Measurements from ENCODE around the gene PDIA6.

Gene PDIA6

GRCh38 chr2:10812362-10813162 is at the start of gene PDIA6:
TSS of gene PDIA6 (minus strand) at chr2:10812785. CDS start at chr2:10812696, 89 bp downstream.
- peak within 1 kb of the TSS; percentile 86 for H3K27ac Mint-ChIP-seq
- DNase-seq (ENCODE audit: low spot score in 2 of 2), result peak; percentile 97 to 99
- peaks cover 48% of the 10 kb centered on the region for H3K36me3 Mint-ChIP-seq

GRCh38 chr2:10862330-10862729 is 49.7 kb upstream of the PDIA6 start:
- H3K36me3 Mint-ChIP-seq, result no peaks in the 10 kb centered on the region
- DNase-seq (ENCODE audit: low spot score in 2 of 2), result no peak
- ATAC-seq, result no peak
- H3K27ac Mint-ChIP-seq, result no peak overlapping the region
- H3K4me1 Mint-ChIP-seq, result peaks cover 52% of the 10 kb centered on the region
- no peaks in the 10 kb centered on the region for H3K9me3 Mint-ChIP-seq
- H3K4me3 Mint-ChIP-seq, result no peak overlapping the region

More at GRCh38 chr2:10812362-10813162, at the start of gene PDIA6:
- Mint-ChIP-seq H3K4me1 (peaks cover 29% of the 10 kb centered on the region), H3K4me3 (peak within 1 kb of the TSS; percentile 82), H3K9me3 (no peaks in the 10 kb centered on the region)
- peak; percentile 93 for ATAC-seq

- Mint-ChIP-seq H3K27ac (no peak overlapping the region), H3K4me3 (no peak overlapping the region), H3K9me3 (no peaks in the 10 kb centered on the region), H3K4me1 (peaks cover 52% of the 10 kb centered on the region), H3K36me3 (no peaks in the 10 kb centered on the region)
- ATAC-seq, result no peak
- no peak for DNase-seq (ENCODE audit: low spot score in 2 of 2)
Measured at GRCh38 chr2:10861765-10862164, 49.2 kb upstream of the PDIA6 start.

- Mint-ChIP-seq H3K27ac (no peak overlapping the region), H3K36me3 (no peaks in the 10 kb centered on the region), H3K4me1 (peaks cover 52% of the 10 kb centered on the region), H3K4me3 (no peak overlapping the region), H3K9me3 (no peaks in the 10 kb centered on the region)
- ATAC-seq (no peak), DNase-seq (ENCODE audit: low spot score in 2 of 2) (no peak)
Measured at GRCh38 chr2:10860814-10861325, 48.3 kb upstream of the PDIA6 start.

GRCh38 chr2:10860081-10860813 is 47.7 kb upstream of the PDIA6 start:
- no peak for DNase-seq (ENCODE audit: low spot score in 2 of 2)
- Mint-ChIP-seq H3K4me1 (peaks cover 49% of the 10 kb centered on the region), H3K36me3 (no peaks in the 10 kb centered on the region), H3K4me3 (no peak overlapping the region), H3K9me3 (no peaks in the 10 kb centered on the region), H3K27ac (no peak overlapping the region)
- no peak for ATAC-seq

GRCh38 chr2:10859278-10859677 is 46.7 kb upstream of the PDIA6 start:
- no peak for ATAC-seq
- H3K36me3 Mint-ChIP-seq, result no peaks in the 10 kb centered on the region
- H3K4me3 Mint-ChIP-seq, result no peak overlapping the region
- no peaks in the 10 kb centered on the region for H3K9me3 Mint-ChIP-seq
- peaks cover 39% of the 10 kb centered on the region for H3K4me1 Mint-ChIP-seq
- no peak overlapping the region for H3K27ac Mint-ChIP-seq
- DNase-seq (ENCODE audit: low spot score in 2 of 2), result no peak

- Mint-ChIP-seq H3K36me3 (no peaks in the 10 kb centered on the region), H3K4me1 (no peaks in the 10 kb centered on the region), H3K9me3 (no peaks in the 10 kb centered on the region), H3K27ac (no peak overlapping the region), H3K4me3 (no peak overlapping the region)
- DNase-seq (ENCODE audit: low spot score in 2 of 2) (no peak), ATAC-seq (no peak)
Measured at GRCh38 chr2:10848541-10848940, 36.0 kb upstream of the PDIA6 start.

GRCh38 chr2:10847008-10847407 is 34.4 kb upstream of the PDIA6 start:
- no peak overlapping the region for H3K4me3 Mint-ChIP-seq
- no peak for DNase-seq (ENCODE audit: low spot score in 2 of 2)
- ATAC-seq, result no peak
- no peaks in the 10 kb centered on the region for H3K4me1 Mint-ChIP-seq
- no peaks in the 10 kb centered on the region for H3K36me3 Mint-ChIP-seq
- no peak overlapping the region for H3K27ac Mint-ChIP-seq
- peaks cover 1% of the 10 kb centered on the region for H3K9me3 Mint-ChIP-seq

- no peak for DNase-seq (ENCODE audit: low spot score in 2 of 2)
- no peak for ATAC-seq
- no peak overlapping the region for H3K27ac Mint-ChIP-seq
- H3K4me3 Mint-ChIP-seq, result no peak overlapping the region
- H3K36me3 Mint-ChIP-seq, result no peaks in the 10 kb centered on the region
- H3K4me1 Mint-ChIP-seq, result no peaks in the 10 kb centered on the region
- H3K9me3 Mint-ChIP-seq, result peaks cover 6% of the 10 kb centered on the region
Measured at GRCh38 chr2:10846110-10846861, 33.7 kb upstream of the PDIA6 start.

- Mint-ChIP-seq H3K4me1 (no peaks in the 10 kb centered on the region), H3K36me3 (no peaks in the 10 kb centered on the region), H3K27ac (no peak overlapping the region), H3K9me3 (peaks cover 11% of the 10 kb centered on the region), H3K4me3 (no peak overlapping the region)
- DNase-seq (ENCODE audit: low spot score in 2 of 2) (no peak), ATAC-seq (no peak)
Measured at GRCh38 chr2:10845640-10846039, 33.1 kb upstream of the PDIA6 start.

GRCh38 chr2:10844097-10844496 is 31.5 kb upstream of the PDIA6 start:
- no peaks in the 10 kb centered on the region for H3K36me3 Mint-ChIP-seq
- H3K4me1 Mint-ChIP-seq, result no peaks in the 10 kb centered on the region
- H3K4me3 Mint-ChIP-seq, result no peak overlapping the region
- DNase-seq (ENCODE audit: low spot score in 2 of 2), result no peak
- H3K9me3 Mint-ChIP-seq, result peaks cover 14% of the 10 kb centered on the region
- H3K27ac Mint-ChIP-seq, result no peak overlapping the region
- no peak for ATAC-seq

GRCh38 chr2:10842506-10842905 is 29.9 kb upstream of the PDIA6 start:
- Mint-ChIP-seq H3K27ac (no peak overlapping the region), H3K4me1 (no peaks in the 10 kb centered on the region), H3K36me3 (no peaks in the 10 kb centered on the region), H3K4me3 (no peak overlapping the region), H3K9me3 (peaks cover 14% of the 10 kb centered on the region)
- no peak for DNase-seq (ENCODE audit: low spot score in 2 of 2)
- no peak for ATAC-seq

- Mint-ChIP-seq H3K36me3 (no peaks in the 10 kb centered on the region), H3K4me3 (no peak overlapping the region), H3K9me3 (peaks cover 14% of the 10 kb centered on the region), H3K27ac (no peak overlapping the region), H3K4me1 (no peaks in the 10 kb centered on the region)
- DNase-seq (ENCODE audit: low spot score in 2 of 2) (no peak), ATAC-seq (no peak)
Measured at GRCh38 chr2:10841547-10842219, 29.1 kb upstream of the PDIA6 start.

- ATAC-seq (no peak), DNase-seq (ENCODE audit: low spot score in 2 of 2) (no peak)
- Mint-ChIP-seq H3K36me3 (no peaks in the 10 kb centered on the region), H3K4me1 (no peaks in the 10 kb centered on the region), H3K27ac (no peak overlapping the region), H3K4me3 (no peak overlapping the region), H3K9me3 (peaks cover 14% of the 10 kb centered on the region)
Measured at GRCh38 chr2:10839813-10840212, 27.2 kb upstream of the PDIA6 start.

GRCh38 chr2:10838734-10839133 is 26.1 kb upstream of the PDIA6 start:
- no peak for DNase-seq (ENCODE audit: low spot score in 2 of 2)
- no peak for ATAC-seq
- H3K4me1 Mint-ChIP-seq, result no peaks in the 10 kb centered on the region
- H3K9me3 Mint-ChIP-seq, result peaks cover 14% of the 10 kb centered on the region
- no peaks in the 10 kb centered on the region for H3K36me3 Mint-ChIP-seq
- H3K4me3 Mint-ChIP-seq, result no peak overlapping the region
- H3K27ac Mint-ChIP-seq, result no peak overlapping the region
